ENCODE data around the gene PCDHA11. TPM values are rescaled to one million over a fixed set of nuclear protein-coding genes. Genes with fewer than 3 reads are reported as not detected.
"Not testable (repeated sequence)": the region's sequence is repeated elsewhere in the genome, so short reads cannot be mapped to it uniquely, and the experiment has no call there.

The PCDHA11 gene
- total and polyA plus RNA-seq, 2 donors (not counting 3 experiments of a cell fraction or from before 2014, with no cell fraction given): not detected

DNA sequence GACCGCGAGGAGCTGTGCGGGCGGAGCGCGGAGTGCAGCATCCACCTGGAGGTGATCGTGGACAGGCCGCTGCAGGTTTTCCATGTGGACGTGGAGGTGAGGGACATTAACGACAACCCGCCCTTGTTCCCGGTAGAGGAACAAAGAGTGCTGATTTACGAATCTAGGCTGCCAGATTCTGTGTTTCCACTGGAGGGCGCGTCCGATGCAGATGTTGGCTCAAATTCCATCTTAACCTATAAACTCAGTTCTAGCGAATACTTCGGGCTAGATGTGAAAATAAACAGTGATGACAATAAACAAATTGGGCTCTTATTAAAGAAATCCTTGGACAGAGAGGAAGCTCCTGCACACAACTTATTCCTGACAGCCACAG is 40.4 kb upstream of the PCDHA11 start:
- DNase-seq (ENCODE audit: low read depth, low spot score) (no peak), FAIRE-seq (no peak)
- Histone ChIP-seq H3K4me1 (ENCODE audit: control insufficient read depth, extremely low read depth, insufficient read depth, low read length) (no peaks in the 10 kb centered on the region), H3K36me3 (ENCODE audit: control insufficient read depth in 2 of 2, extremely low read depth in 1 of 2, insufficient read depth in 2 of 2, low read length in 2 of 2) (no peaks in the 10 kb centered on the region), H3K9me3 (replicated peaks; ENCODE audit: control insufficient read depth, insufficient read depth, low read length) (no peaks in the 10 kb centered on the region), H3K79me2 (ENCODE audit: control insufficient read depth, insufficient read depth, low read length) (no peaks in the 10 kb centered on the region), H3K4me3 (replicated peaks in 1 of 3; ENCODE audit: insufficient read depth in 1 of 3, low read depth in 1 of 3, low read length in 3 of 3) (no peak overlapping the region), H3K9me1 (replicated peaks; ENCODE audit: control insufficient read depth, extremely low read depth, insufficient read depth, low read length) (no peaks in the 10 kb centered on the region), H2AFZ (ENCODE audit: low read depth, low read length) (no peak overlapping the region), H4K20me1 (replicated peaks; ENCODE audit: control insufficient read depth, extremely low read depth, insufficient read depth, low read length) (no peaks in the 10 kb centered on the region), H3K27ac (ENCODE audit: insufficient read depth, low read depth, low read length) (no peak overlapping the region), H3K9ac (replicated peaks; ENCODE audit: extremely low read depth, insufficient read depth, low read length) (no peak overlapping the region), H3K4me2 (ENCODE audit: insufficient read depth, low read length) (no peak overlapping the region), H3K27me3 (ENCODE audit: control insufficient read depth in 2 of 2, insufficient read depth in 2 of 2, low read length in 2 of 2) (no peaks in the 10 kb centered on the region)
- no TSS peak for BruUV-seq (replicated peaks)
- TF ChIP-seq POLR2A (IDR thresholded peaks at IDR 0.05; ENCODE audit: low read depth, low read length) (no peak), POLR2AphosphoS5 (IDR thresholded peaks at IDR 0.05; ENCODE audit: insufficient read depth, low read depth, low read length) (no peak), MYC (IDR thresholded peaks at IDR 0.05; ENCODE audit: low read depth, low read length) (no peak), FOS (IDR thresholded peaks at IDR 0.05; ENCODE audit: borderline replicate concordance, insufficient read depth, low read length) (no peak), EZH2 (IDR thresholded peaks at IDR 0.05; ENCODE audit: borderline replicate concordance, low read depth, low read length, severe bottlenecking) (no peak), GATA2 (IDR thresholded peaks at IDR 0.05; ENCODE audit: insufficient read depth, insufficient read length, low read depth, low read length) (no peak), JUN (IDR thresholded peaks at IDR 0.05; ENCODE audit: borderline replicate concordance, insufficient read depth, insufficient read length, low read depth) (no peak)
- TF ChIP-seq, protein P1, sequence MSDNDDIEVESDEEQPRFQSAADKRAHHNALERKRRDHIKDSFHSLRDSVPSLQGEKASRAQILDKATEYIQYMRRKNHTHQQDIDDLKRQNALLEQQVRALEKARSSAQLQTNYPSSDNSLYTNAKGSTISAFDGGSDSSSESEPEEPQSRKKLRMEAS (IDR thresholded peaks at IDR 0.05; ENCODE audit: insufficient read depth, insufficient read length): no peak
- TF ChIP-seq, protein P2, sequence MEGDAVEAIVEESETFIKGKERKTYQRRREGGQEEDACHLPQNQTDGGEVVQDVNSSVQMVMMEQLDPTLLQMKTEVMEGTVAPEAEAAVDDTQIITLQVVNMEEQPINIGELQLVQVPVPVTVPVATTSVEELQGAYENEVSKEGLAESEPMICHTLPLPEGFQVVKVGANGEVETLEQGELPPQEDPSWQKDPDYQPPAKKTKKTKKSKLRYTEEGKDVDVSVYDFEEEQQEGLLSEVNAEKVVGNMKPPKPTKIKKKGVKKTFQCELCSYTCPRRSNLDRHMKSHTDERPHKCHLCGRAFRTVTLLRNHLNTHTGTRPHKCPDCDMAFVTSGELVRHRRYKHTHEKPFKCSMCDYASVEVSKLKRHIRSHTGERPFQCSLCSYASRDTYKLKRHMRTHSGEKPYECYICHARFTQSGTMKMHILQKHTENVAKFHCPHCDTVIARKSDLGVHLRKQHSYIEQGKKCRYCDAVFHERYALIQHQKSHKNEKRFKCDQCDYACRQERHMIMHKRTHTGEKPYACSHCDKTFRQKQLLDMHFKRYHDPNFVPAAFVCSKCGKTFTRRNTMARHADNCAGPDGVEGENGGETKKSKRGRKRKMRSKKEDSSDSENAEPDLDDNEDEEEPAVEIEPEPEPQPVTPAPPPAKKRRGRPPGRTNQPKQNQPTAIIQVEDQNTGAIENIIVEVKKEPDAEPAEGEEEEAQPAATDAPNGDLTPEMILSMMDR (IDR thresholded peaks at IDR 0.05; ENCODE audit: extremely low read depth in 1 of 2, insufficient read depth in 1 of 2, low read depth in 1 of 2, low read length in 2 of 2): no peak
- intact Hi-C loops (cut with micrococcal nuclease): no loop called here
- dilution Hi-C loops (cut with MboI; ENCODE audit: extremely low pct_ligation_motif_present, low sequenced_read_pairs): no loop called here
- CTCF ChIA-PET: interaction anchor here (0.8 to 1.4 kb wide), 2 partner anchors 19 to 43 kb away, joined by 3 to 4 read pairs; partner anchors contain the start of gene PCDHA1
- POLR2A ChIA-PET: no interaction called here

DNA sequence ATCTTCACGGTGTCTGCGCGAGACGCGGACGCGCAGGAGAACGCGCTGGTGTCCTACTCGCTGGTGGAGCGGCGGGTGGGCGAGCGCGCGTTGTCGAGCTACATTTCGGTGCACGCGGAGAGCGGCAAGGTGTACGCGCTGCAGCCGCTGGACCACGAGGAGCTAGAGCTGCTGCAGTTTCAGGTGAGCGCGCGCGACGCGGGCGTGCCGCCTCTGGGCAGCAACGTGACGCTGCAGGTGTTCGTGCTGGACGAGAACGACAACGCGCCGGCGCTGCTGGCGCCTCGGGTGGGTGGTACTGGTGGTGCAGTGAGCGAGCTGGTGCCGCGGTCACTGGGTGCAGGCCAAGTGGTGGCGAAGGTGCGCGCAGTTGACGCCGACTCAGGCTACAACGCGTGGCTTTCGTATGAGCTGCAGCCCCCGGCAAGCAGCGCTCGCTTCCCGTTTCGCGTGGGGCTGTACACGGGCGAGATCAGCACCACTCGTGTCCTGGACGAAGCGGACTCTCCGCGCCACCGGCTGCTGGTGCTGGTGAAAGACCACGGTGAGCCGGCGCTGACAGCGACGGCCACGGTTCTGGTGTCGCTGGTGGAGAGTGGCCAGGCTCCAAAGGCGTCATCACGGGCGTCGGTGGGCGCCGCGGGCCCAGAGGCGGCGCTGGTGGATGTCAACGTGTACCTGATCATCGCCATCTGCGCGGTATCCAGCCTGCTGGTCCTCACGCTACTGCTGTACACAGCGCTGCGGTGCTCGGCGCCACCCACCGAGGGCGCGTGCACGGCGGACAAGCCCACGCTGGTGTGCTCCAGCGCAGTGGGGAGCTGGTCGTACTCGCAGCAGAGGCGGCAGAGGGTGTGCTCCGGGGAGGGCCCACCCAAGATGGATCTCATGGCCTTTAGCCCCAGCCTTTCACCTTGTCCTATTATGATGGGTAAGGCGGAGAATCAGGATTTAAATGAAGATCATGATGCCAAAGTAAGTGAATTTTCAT is 39.0 kb upstream of the PCDHA11 start:
- H2AFZ ChIP-seq (ENCODE audit: low read depth, low read length); H3K27ac ChIP-seq (ENCODE audit: insufficient read depth, low read depth, low read length); POLR2A ChIA-PET; H3K9me1 ChIP-seq (replicated peaks; ENCODE audit: control insufficient read depth, extremely low read depth, insufficient read depth, low read length); H3K4me1 ChIP-seq (ENCODE audit: control insufficient read depth, extremely low read depth, insufficient read depth, low read length); H3K4me2 ChIP-seq (ENCODE audit: insufficient read depth, low read length); intact Hi-C loops (cut with micrococcal nuclease); H4K20me1 ChIP-seq (replicated peaks; ENCODE audit: control insufficient read depth, extremely low read depth, insufficient read depth, low read length); H3K27me3 ChIP-seq (ENCODE audit: control insufficient read depth in 2 of 2, insufficient read depth in 2 of 2, low read length in 2 of 2); dilution Hi-C loops (cut with MboI; ENCODE audit: extremely low pct_ligation_motif_present, low sequenced_read_pairs); BruUV-seq (replicated peaks); H3K9me3 ChIP-seq (replicated peaks; ENCODE audit: control insufficient read depth, insufficient read depth, low read length); H3K79me2 ChIP-seq (ENCODE audit: control insufficient read depth, insufficient read depth, low read length); H3K4me3 ChIP-seq (replicated peaks in 1 of 3; ENCODE audit: insufficient read depth in 1 of 3, low read depth in 1 of 3, low read length in 3 of 3); DNase-seq (ENCODE audit: low read depth, low spot score); H3K9ac ChIP-seq (replicated peaks; ENCODE audit: extremely low read depth, insufficient read depth, low read length); H3K36me3 ChIP-seq (ENCODE audit: control insufficient read depth in 2 of 2, extremely low read depth in 1 of 2, insufficient read depth in 2 of 2, low read length in 2 of 2); FAIRE-seq: not testable (repeated sequence)
- CTCF ChIA-PET: interaction anchor here (1.3 kb wide), 1 partner anchor 206 kb away, joined by 3 read pairs; no protein-coding TSS in a partner anchor
